Glomerular endothelial cell (primary cell): ENCODE data around the gene EIF3J. TPM values are rescaled to one million over a fixed set of nuclear protein-coding genes. Genes with fewer than 3 reads are reported as not detected.

Experiments
- DNase-seq: peaks from one replicate; pipeline ENCODE4 v3.0.0-alpha.2; 2011; ENCODE audit warnings: low read depth, low spot score; ENCODE audit errors: extremely low read depth
- total RNA-seq: library from RNA; depleted of rRNA; stranded (reverse); fragments of >200 nt; gene quantifications from 2 replicates; pipeline ENCODE4 v1.2.3, GENCODE V29; 2015

The EIF3J gene
- total RNA-seq, 1 donor from 2014 or later: 64.8 TPM

DNA sequence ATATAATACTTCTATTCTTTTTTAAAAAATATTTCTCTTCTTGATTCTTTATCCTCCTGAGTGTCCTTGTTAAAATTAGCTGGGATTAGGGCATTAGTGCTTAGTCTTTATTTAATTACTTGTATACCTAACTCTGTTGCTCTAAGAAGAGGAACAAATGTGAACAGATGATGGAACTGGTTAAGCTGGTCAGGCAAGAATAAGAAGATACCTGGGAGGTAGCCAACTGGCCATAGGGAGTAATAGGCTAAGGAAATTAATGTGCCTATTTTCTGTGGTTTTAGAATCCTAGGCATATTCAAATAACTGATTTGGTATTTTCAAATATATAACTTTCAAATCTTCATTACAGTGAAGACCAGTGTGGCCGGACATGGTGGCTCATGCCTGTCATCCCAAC is 54.4 kb downstream of the EIF3J start:
- no peak for DNase-seq

DNA sequence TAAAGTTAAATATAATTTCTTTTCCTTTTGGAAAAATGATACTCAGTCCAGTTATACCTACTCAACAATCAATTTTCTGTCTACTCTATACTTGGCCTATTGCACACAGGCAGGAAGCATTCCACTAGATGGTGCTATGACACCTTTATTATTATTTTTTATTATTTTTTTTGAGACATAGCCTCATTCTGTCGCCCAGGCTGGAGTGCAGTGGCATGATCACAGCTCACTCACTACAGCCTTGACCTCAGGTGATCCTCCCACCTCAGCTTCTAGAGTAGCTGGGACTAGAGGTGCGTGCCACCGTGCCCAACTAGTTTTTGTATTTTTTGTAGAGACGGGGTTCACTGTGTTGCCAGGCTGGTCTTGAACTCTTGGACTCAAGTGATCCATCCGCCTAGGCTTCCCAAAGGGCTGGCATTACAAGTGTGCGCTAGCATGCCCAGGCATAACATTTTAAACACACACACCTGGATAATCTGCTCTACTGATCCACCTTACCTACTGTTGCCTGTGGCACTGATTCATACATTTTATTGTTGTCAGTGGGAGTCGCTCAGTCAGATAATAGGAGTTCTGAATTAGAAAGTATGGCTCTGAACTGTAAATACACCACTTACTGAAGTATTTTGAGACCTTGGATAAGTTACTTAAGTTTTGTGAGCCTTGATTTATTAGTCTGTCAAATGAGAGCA is 56.2 kb downstream of the EIF3J start:
- no peak for DNase-seq

DNA sequence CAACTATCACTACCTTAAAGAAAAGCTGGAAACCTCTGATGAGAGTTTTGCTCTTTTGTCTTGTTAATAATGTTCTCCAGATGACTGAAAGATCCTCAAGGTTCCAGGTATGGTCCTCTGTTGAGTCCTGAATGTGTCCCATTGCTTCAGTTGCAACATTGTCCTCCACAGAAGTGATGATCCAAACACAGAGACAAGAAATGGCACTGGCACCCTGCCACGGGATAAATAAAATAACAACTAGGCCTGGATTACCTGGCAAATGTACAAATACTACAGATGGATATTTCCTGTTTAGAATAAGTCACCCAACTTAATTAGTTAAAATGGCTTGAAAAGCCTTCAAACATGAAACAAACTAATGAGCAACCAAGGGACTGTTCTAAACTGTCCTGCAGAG is 58.3 kb downstream of the EIF3J start:
- no peak for DNase-seq

DNA sequence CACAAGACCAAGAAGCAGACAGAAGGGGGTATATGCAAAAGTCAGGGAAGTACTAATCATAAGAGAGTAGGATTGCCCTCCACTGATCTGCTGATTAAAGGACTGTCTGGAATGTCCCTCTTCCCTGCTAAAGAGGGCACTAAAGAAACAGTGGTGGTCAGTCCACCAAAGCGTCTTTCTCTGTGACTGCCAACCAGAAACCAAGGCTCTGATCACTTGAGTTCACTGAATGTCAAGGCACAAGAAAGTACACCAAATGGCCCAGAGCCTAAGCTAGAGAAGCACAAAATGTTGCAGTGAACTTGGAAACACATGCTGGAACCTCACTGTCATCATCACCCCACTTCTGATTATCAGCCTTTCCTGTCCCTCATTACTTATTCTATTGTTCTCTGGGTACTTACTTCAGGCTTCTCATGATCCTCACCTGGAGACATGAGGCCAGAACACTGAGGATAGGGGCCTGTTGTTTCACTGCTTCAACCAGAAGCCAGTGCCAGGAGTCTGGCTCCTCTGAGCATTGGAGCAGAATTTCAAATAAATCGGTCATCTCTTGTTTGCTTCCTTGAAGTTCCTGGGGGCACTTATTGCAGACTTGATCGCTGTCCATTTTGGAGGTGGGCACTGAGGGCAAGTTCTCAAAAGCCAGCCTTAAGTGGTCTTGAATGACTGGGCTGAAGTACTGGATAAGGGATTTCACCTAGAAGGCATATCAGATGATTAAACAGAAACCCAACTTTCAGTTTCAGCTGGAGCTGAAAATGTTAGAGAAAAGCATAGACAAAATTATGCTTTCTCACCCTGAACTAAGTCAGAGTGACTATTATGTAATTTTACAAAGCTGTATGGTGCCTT is 58.9 kb downstream of the EIF3J start:
- no peak for DNase-seq

DNA sequence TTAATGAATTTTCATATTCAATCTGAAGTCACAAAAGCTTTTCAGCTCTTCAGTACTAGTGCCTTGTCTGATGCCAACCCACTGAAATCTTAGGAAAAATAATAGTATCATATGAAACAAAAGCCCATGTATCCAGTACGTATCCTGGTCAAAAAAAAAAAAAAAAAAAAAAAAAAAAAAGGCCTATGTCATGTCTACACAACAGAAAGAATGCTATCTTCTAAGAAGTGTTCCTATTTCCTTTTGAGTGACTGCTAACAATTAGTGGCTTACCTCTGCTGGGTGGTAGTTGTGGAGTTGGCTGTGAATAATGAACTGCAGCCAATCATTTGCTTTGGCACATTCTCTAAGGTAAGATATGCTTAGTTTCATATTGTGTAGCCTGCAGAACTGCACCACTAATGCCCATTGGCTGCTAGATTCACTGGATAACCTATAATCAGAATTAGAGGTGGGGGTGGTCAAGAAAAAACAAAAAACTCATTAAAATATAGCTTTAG is 59.6 kb downstream of the EIF3J start:
- DNase-seq: no peak

DNA sequence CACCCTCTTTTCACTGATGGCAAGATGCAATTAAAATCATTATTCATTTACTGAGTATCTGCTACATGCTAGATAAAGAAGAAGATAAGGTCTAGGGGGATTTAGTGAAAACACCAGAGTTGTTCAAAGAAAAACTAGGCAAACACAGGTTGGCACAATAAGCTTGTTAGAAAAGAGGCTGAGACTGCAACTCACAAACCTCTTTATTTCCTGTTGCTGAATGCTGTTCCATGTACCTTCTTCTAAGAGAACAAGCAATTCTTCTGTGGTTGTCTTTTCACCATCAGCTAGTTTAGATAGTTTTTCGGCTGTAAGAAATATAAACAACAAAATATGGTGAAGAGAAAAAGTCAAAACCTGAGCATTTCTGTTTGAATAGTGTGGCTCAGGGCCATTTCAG is 61.1 kb downstream of the EIF3J start:
- DNase-seq: no peak

DNA sequence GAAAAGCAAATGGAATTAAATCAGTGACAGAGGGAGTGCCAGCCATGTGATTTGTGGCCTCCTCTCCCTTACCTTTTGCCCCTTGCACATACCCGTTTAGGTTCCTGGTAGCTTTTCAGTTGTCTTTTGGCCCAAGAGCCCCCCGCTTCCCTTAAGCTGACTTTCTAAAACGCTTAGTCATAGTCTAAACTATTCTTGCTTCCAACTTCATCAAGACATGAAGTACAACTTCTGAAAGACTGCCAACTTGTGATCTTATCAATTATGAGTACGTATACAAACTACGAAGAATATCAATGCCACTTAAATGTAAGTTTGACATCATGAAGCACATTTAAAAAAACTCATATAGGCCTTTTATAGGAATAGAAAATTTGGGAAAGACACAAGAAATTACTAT is 61.9 kb downstream of the EIF3J start:
- DNase-seq: peak; percentile 60

DNA sequence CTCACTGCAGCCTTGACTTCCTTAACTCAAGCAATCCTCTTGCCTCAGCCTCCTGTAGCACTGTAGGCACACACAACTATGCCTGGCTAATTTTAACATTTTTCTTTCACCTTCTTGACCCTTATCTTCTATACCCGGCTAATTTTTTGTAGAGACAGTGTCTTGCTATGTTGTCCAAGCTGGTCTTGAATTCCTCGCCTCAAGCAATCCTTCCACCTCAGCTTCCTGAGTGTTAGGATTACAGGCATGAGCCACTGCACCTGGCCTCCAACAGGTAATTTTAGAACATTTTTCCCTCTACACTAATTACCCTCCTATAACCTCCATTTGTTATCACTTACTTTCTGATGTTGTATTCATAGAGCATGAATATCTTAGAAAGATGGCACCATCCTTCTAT is 66.2 kb downstream of the EIF3J start:
- DNase-seq: no peak

DNA sequence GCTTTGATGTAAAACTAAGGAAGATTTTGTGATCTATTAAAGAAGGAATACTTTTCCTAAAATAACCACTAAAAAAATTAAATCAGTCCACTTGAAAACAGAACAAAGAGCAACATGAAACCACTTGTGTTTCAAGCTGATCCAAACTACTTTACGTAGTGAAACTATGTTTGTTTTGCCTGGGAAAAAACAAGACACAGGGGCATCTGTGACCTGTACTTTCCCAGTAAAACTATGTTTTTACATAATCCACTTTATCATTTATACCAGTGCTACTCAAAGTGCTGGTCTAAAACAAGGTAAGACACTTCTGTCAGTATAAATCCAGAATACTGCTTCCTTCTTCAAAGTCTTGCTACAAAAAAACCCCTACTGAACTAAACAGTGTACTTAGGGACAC is 69.8 kb downstream of the EIF3J start:
- DNase-seq: no peak

Other genes starting within 250 kb of the EIF3J start
- gene GOLM2, start 248.4 kb upstream of the EIF3J start, total RNA-seq: 55.1 and 57.2 TPM in 2 replicates
- gene CTDSPL2, start 109.5 kb upstream of the EIF3J start, total RNA-seq: 23.0 and 53.6 TPM in 2 replicates
- 36.3 and 43.3 TPM in 2 replicates for gene SPG11, start 126.5 kb downstream of the EIF3J start, total RNA-seq
- 0.35 and 0.48 TPM in 2 replicates for gene PATL2, start 174.2 kb downstream of the EIF3J start, total RNA-seq
- gene B2M, start 174.4 kb downstream of the EIF3J start, total RNA-seq: 3,781 and 4,884 TPM in 2 replicates
- 8.1 and 12.0 TPM in 2 replicates for gene TRIM69, start 199.4 kb downstream of the EIF3J start, total RNA-seq